Peyer's patch (tissue), 4 donors: ENCODE results near the gene DDX50. TPM values are rescaled to one million over a fixed set of nuclear protein-coding genes. Genes with fewer than 3 reads are reported as not detected.
A peak's percentile ranks its signal among the peaks of the same experiment; 100 is the strongest.

Experiments
- DNase-seq, 3 donors: peaks; one replicate each; pipeline ENCODE4 v3.0.0-alpha.2; 2017 to 2019
- H3K27ac ChIP-seq, 4 donors: fragments of 200-600 bp; sonication (generic); one replicate each; pipeline ENCODE4 v1.5.1; 2016 to 2019
- H3K27me3 ChIP-seq, 2 donors: fragments of 200-600 bp; sonication (generic); one replicate each; pipeline ENCODE4 v1.5.1; 2019
- H3K36me3 ChIP-seq, 3 donors: fragments of 200-600 bp; sonication (generic); one replicate each; pipeline ENCODE4 v1.5.1; 2016 to 2019
- H3K4me1 ChIP-seq, 4 donors: fragments of 200-600 bp; sonication (generic); one replicate each; pipeline ENCODE4 v1.5.1; 2016 to 2019
- H3K4me3 ChIP-seq, 4 donors: fragments of 200-600 bp; sonication (generic); 1 replicate in 3 of 4; 2 replicates in 1 of 4; pipeline ENCODE4 v1.5.1; 2016 to 2019; ENCODE audit warnings: mild to moderate bottlenecking in 1 of 4
- H3K9me3 ChIP-seq, 4 donors: fragments of 200-600 bp; sonication (generic); one replicate each; pipeline ENCODE4 v1.5.1; 2016 to 2019; ENCODE audit warnings: mild to moderate bottlenecking in 1 of 4
- CTCF ChIP-seq, 6 experiments: fragments of 450-650 bp in 4 of 6; fragments of 200-600 bp in 2 of 6; sonication (generic) in 1 of 6; IDR thresholded peaks; one replicate each; pipeline ENCODE4 v1.5.1; 2017 to 2019; ENCODE audit warnings: antibody characterized with exemption in 6 of 6, mild to moderate bottlenecking in 3 of 6, moderate library complexity in 1 of 6
- POLR2A ChIP-seq, 2 donors: fragments of 450-650 bp; IDR thresholded peaks; one replicate each; pipeline ENCODE4 v1.5.1; 2017; ENCODE audit warnings: antibody characterized with exemption in 2 of 2, mild to moderate bottlenecking in 2 of 2, moderate library complexity in 2 of 2
- total RNA-seq, 4 donors: library from RNA; depleted of rRNA; stranded (reverse); fragments of >200 nt; gene quantifications; one replicate each; pipeline ENCODE4 v1.1.0, GENCODE V29; 2016

DDX50 gene
- total RNA-seq, 4 donors from 2014 or later, result 8.2 to 25.6 (median 16.0) TPM

GRCh38 chr10:68876246-68877138, 24.6 kb upstream of the DDX50 start:
- H3K27ac ChIP-seq, result peak overlapping the region; percentile 20 to 83 (median 56)

DNA sequence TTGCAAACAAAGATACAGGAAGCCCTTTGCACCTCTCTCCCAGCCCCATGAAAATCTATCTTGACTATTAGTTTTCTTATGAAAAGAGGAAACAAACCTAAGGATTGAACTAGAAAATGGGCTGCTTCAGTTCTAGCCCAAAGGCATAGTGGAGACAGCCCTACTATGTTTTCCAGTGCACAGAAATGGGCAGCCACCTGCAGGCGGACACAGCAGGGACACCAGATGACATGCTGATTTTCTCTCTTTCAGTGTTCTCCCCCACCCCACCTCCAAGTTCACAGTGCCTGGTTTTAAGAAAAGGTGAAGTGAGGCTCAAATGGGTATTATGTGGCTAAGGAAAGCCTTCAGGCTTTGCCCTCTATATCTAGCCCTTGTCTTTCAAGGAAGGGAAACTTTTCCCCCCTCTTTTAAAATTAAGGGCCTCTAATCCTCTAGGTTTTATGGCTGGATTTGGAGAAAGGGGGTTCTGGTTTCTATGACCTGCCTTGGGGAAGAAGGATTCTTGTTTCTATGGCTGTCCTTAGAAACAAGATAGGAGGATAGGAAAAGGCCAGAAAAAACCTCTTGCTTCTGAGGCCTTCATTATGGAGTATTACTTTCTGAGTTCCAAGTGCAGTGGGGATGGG, 23.5 kb upstream of the DDX50 start:
- no peak for TF ChIP-seq CTCF (IDR thresholded peaks at IDR 0.05)
- no peak for TF ChIP-seq POLR2A (IDR thresholded peaks at IDR 0.05)
- no peaks in the 10 kb centered on the region for H3K27me3 ChIP-seq
- peaks cover 0 to 22% (median 0%) of the 10 kb centered on the region in 4 donors for H3K4me1 ChIP-seq
- DNase-seq, result no peak
- no peaks in the 10 kb centered on the region for H3K9me3 ChIP-seq
- no peak overlapping the region for H3K4me3 ChIP-seq
- H3K27ac ChIP-seq, result peak overlapping the region in 2 of 4 donors; percentile 38 to 83
- H3K36me3 ChIP-seq, result no peaks in the 10 kb centered on the region

More at GRCh38 chr10:68876246-68877138, 24.6 kb upstream of the DDX50 start:
- no peaks in the 10 kb centered on the region for H3K27me3 ChIP-seq
- DNase-seq, result peak in 2 of 3 donors; percentile 73 to 86
- no peaks in the 10 kb centered on the region for H3K9me3 ChIP-seq
- no peak for TF ChIP-seq CTCF (IDR thresholded peaks at IDR 0.05)
- TF ChIP-seq POLR2A (IDR thresholded peaks at IDR 0.05), result no peak
- H3K4me1 ChIP-seq, result peaks cover 0 to 22% (median 0%) of the 10 kb centered on the region in 4 donors
- H3K4me3 ChIP-seq, result no peak overlapping the region
- no peaks in the 10 kb centered on the region for H3K36me3 ChIP-seq

- Histone ChIP-seq H3K4me1 (peaks cover 0 to 22% (median 0%) of the 10 kb centered on the region in 4 donors), H3K9me3 (no peaks in the 10 kb centered on the region), H3K27me3 (no peaks in the 10 kb centered on the region), H3K36me3 (no peaks in the 10 kb centered on the region), H3K27ac (no peak overlapping the region), H3K4me3 (no peak overlapping the region)
- DNase-seq, result no peak
- TF ChIP-seq POLR2A (IDR thresholded peaks at IDR 0.05), result no peak
- TF ChIP-seq CTCF (IDR thresholded peaks at IDR 0.05), result no peak
Measured at GRCh38 chr10:68878496-68878895, 22.6 kb upstream of the DDX50 start.

DNA sequence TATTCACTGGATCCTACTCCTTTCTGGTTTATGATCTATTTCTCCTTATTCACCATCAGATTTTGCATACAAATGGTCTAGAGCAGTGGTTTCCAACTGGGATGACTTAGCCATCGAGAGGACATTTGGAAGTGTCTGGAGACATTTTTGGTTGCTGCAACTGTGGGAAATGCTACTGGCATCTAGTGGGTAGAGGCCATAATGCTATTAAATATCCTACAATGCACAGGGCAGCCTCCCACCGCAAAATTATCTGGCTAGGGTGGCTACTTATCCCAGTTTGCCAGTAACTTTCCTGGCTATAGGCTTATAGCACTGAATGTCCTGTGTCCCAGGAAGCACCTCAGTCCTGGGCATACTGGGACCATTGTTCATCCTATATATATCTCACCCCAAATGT, 21.5 kb upstream of the DDX50 start:
- Histone ChIP-seq H3K4me3 (no peak overlapping the region), H3K27me3 (no peaks in the 10 kb centered on the region), H3K36me3 (no peaks in the 10 kb centered on the region), H3K9me3 (no peaks in the 10 kb centered on the region), H3K27ac (no peak overlapping the region), H3K4me1 (peaks cover 0 to 22% (median 0%) of the 10 kb centered on the region in 4 donors)
- no peak for DNase-seq
- no peak for TF ChIP-seq POLR2A (IDR thresholded peaks at IDR 0.05)
- no peak for TF ChIP-seq CTCF (IDR thresholded peaks at IDR 0.05)

DNA sequence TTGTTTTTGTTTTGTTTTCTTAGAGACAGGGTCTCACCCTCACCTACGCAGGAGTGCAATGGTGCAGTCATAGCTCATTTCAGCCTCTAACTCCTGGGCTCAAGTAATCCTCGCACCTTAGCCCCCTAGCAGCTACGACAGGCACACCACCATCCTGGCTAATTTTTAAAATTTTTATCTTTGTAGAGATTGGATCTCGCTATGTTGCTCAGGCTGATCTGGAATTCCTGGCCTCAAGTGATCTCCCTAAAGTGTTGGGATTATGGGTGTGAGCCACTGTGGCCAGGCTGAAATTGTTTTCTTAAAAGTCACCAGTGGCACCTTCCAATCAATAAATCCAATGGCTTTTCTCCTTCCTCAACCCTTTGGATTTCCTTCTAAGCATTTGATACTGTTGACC, 20.9 kb upstream of the DDX50 start:
- no peak overlapping the region for H3K27ac ChIP-seq
- TF ChIP-seq POLR2A (IDR thresholded peaks at IDR 0.05), result no peak
- TF ChIP-seq CTCF (IDR thresholded peaks at IDR 0.05), result no peak
- H3K4me3 ChIP-seq, result no peak overlapping the region
- H3K4me1 ChIP-seq, result peaks cover 0 to 22% (median 0%) of the 10 kb centered on the region in 4 donors
- no peak for DNase-seq
- no peaks in the 10 kb centered on the region for H3K27me3 ChIP-seq
- H3K36me3 ChIP-seq, result no peaks in the 10 kb centered on the region
- H3K9me3 ChIP-seq, result no peaks in the 10 kb centered on the region
